ENCODE data around the gene NUTF2. TPM values are rescaled to one million over a fixed set of nuclear protein-coding genes. Genes with fewer than 3 reads are reported as not detected.

Gene NUTF2
- total RNA-seq, 2 donors from 2014 or later, result 58.3 to 108 TPM

DNA sequence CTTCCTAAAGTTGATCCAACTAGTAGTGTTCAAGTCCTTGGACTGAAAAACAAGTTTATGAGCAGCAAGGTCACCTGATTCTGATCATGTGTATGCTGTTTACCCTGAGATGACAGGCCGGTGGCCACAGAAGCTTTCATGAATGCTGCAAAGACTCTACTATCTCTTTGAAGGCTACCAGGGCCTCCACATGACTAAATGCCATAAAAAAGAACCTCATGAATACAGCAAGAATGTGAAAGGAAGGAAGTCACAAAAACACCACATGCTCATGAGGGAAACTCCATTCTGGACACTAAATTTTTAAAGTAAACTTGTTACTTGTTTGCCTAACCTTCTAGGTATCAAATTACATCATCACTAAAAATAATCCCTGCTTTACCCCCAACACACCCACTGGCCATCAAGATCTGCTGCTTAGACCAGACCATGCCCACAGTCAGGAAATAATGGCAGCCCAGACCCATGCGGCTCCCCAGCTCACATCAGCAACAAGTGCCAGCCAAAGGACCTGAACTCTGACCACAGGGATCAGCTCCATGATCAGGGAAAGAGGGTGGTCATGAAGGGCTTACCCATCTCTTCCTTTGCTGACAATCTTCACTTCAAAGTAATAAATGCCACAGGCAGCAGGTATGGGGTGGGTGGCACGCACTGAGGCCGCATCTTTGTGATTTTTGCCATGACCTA lies 41.7 kb upstream of the NUTF2 start:
- Histone ChIP-seq H3K27ac (no peak overlapping the region), H3K4me1 (peaks cover 7% of the 10 kb centered on the region), H3K36me3 (no peaks in the 10 kb centered on the region), H3K27me3 (no peaks in the 10 kb centered on the region), H3K4me3 (peak overlapping the region; percentile 100), H3K9ac (ENCODE audit: low read depth in 2 of 2, low read length in 2 of 2) (no peak overlapping the region), H3K9me3 (no peaks in the 10 kb centered on the region)
- no peak for DNase-seq
- TF ChIP-seq, protein P1, sequence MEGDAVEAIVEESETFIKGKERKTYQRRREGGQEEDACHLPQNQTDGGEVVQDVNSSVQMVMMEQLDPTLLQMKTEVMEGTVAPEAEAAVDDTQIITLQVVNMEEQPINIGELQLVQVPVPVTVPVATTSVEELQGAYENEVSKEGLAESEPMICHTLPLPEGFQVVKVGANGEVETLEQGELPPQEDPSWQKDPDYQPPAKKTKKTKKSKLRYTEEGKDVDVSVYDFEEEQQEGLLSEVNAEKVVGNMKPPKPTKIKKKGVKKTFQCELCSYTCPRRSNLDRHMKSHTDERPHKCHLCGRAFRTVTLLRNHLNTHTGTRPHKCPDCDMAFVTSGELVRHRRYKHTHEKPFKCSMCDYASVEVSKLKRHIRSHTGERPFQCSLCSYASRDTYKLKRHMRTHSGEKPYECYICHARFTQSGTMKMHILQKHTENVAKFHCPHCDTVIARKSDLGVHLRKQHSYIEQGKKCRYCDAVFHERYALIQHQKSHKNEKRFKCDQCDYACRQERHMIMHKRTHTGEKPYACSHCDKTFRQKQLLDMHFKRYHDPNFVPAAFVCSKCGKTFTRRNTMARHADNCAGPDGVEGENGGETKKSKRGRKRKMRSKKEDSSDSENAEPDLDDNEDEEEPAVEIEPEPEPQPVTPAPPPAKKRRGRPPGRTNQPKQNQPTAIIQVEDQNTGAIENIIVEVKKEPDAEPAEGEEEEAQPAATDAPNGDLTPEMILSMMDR (IDR thresholded peaks at IDR 0.05), result no peak
- intact Hi-C loops (cut with DNase I), result no loop called here

DNA sequence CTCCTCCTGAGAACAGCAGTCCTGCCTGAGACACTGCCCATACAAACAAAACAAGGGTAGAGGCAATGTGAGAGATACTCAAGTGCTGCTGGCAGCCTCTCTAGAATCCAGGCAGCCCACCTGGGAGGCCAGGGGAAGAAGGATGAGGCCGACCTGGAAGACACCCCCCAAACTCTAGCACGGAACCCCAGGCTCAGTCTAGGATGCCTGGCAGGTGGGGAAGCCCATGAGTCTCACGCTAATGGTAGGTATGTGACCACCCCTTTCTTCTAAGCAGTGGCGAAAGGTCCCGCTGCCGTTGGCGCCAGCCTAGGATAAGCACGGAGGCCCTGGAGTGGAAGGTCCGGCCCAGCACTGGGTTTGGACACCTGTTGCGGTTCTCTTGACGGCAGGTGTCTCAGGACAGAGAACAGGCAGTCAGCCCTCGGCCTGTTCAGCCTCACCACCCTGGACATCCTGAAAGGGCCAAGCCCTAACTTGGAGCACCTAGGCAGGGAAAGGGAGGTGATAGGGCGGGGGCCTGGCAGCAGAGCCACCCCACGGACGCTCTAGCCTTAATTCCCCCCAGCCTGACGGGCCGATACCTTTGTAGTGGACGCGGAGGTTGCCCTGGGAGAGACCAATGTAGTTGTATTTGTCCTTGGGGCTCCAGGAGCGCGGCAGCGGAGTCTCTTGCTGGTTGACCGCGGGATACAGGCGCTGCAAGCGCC lies 40.9 kb upstream of the NUTF2 start:
- no peaks in the 10 kb centered on the region for H3K27me3 ChIP-seq
- H3K9ac ChIP-seq (ENCODE audit: low read depth in 2 of 2, low read length in 2 of 2), result peak overlapping the region; percentile 87 to 92
- no peaks in the 10 kb centered on the region for H3K36me3 ChIP-seq
- TF ChIP-seq, protein P1 (IDR thresholded peaks at IDR 0.05), result no peak
- intact Hi-C loops (cut with DNase I), result no loop called here
- DNase-seq, result no peak
- peak overlapping the region; percentile 65 for H3K27ac ChIP-seq
- H3K4me1 ChIP-seq, result peaks cover 7% of the 10 kb centered on the region
- peak overlapping the region; percentile 100 for H3K4me3 ChIP-seq
- H3K9me3 ChIP-seq, result no peaks in the 10 kb centered on the region

DNA sequence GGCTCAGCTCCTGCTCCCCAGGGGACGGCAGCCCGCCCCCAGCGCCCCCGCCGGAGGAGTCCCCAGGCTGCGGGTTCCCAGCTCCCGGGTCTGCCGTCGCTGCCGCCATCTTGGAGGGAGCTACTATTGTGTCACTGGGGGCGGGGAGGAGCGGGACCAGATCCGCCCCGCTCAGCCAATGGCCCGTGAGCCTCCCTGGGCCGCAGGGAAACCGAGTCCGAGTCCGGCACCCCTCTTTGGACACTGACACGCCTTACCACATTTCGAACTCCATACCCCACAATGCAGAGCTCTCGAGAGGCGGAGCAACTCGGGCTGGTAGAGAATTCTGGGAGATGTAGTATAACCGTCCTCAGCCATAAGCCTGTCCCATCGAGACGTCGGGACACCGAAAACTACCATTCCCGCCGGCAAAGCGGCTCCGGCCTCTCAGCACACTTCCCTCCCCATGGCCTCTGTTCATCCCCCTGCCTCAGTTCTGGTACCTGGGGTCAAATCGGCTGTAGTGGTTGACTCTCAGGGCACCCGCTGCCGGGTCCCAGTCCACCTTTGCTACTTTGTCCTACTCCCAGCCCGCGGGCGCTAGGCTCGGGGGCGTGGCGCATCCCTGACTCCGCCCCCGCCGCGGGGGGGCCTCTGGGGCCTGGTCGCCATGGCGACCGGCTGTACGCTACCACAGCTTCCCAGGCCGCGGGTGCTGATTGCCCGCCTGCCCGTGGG lies 40.1 kb upstream of the NUTF2 start, which contains the start of the genes RANBP10 and TSNAXIP1:
RANBP10 (minus strand) TSS at position 133 of the 720 bp plus-strand sequence; CDS start at position 109, 24 bp downstream.
TSNAXIP1 (plus strand) TSS at position 462 of the 720 bp plus-strand sequence. CDS start 261 bp downstream, outside the sequence.
- intact Hi-C loops (cut with DNase I), result no loop called here
- H3K36me3 ChIP-seq, result no peaks in the 10 kb centered on the region
- H3K9me3 ChIP-seq, result no peaks in the 10 kb centered on the region
- DNase-seq, result peak; percentile 96
- H3K27ac ChIP-seq, result peak within 1 kb of the TSS; percentile 65
- H3K4me1 ChIP-seq, result peaks cover 7% of the 10 kb centered on the region
- H3K9ac ChIP-seq (ENCODE audit: low read depth in 2 of 2, low read length in 2 of 2), result peak within 1 kb of the TSS; percentile 87 to 92
- TF ChIP-seq, protein P1 (IDR thresholded peaks at IDR 0.05), result no peak
- no peaks in the 10 kb centered on the region for H3K27me3 ChIP-seq
- peak within 1 kb of the TSS; percentile 100 for H3K4me3 ChIP-seq

DNA sequence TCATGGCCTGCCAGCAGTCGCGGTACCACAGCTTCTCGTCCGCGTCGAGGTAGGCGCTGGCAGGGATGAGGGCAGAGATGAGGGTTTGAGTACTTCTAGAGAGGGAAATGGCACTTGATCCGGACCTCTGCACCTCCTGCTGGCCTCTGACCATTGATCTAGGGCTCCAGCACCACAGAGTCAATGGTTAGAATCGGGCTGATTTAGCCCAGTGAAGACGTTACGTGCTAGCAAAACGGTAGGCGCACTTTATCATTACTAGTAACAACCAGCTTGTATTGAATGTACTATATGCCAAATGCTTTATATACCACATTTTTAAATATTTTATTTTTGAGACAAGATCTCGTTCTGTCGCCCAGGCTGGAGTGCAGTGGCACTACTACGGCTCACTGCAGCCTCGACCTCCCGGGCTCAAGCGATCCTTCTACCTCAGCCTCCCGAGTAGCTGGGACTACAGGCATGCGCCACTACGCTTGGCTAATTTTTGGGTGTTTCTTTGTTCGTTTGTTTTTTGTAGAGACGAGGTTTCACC lies 39.5 kb upstream of the NUTF2 start:
- H3K4me1 ChIP-seq, result peaks cover 7% of the 10 kb centered on the region
- H3K36me3 ChIP-seq, result no peaks in the 10 kb centered on the region
- intact Hi-C loops (cut with DNase I), result no loop called here
- H3K27ac ChIP-seq, result peak overlapping the region; percentile 58
- H3K9me3 ChIP-seq, result no peaks in the 10 kb centered on the region
- peak overlapping the region; percentile 100 for H3K4me3 ChIP-seq
- DNase-seq, result no peak
- TF ChIP-seq, protein P1 (IDR thresholded peaks at IDR 0.05), result no peak
- H3K9ac ChIP-seq (ENCODE audit: low read depth in 2 of 2, low read length in 2 of 2), result peak overlapping the region; percentile 8 to 92
- no peaks in the 10 kb centered on the region for H3K27me3 ChIP-seq

DNA sequence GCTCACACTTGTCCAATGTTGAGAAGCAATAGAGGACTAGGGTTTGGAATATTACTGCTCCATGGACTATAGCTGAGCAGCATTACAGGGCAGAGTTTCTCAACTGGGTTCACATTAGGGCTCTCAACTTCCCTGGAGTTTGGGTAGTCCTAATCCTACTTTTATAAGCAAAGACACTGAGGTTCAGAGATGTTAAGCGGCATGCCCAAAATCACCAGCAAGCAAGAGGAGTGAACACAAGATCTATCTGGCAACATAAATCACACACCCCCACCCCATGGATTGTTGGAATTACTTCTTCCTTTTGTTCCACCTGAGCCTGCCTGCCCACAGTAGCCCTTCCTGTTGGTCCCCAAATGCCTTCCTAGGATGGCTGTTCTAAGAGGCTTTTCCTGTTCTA lies 34.8 kb upstream of the NUTF2 start:
- Histone ChIP-seq H3K9ac (ENCODE audit: low read depth in 2 of 2, low read length in 2 of 2) (no peak overlapping the region), H3K4me3 (no peak overlapping the region), H3K4me1 (no peaks in the 10 kb centered on the region), H3K27me3 (no peaks in the 10 kb centered on the region), H3K36me3 (no peaks in the 10 kb centered on the region), H3K27ac (no peak overlapping the region), H3K9me3 (no peaks in the 10 kb centered on the region)
- no peak for DNase-seq
- intact Hi-C loops (cut with DNase I), result loop anchor here (5.0 to 10.0 kb wide), 3 partner anchors 53 to 140 kb away; no protein-coding TSS in a partner anchor
- TF ChIP-seq, protein P1 (IDR thresholded peaks at IDR 0.05), result no peak

Data from colonic mucosa (tissue), 4 donors.